Right lobe of liver (tissue), 4 donors: ENCODE results near the gene PDK2.

Experiments
- POLR2A ChIP-seq: fragments of 450-650 bp; IDR thresholded peaks from one replicate; pipeline ENCODE4 v1.6.1; 2017; ENCODE audit warnings: antibody characterized with exemption, mild to moderate bottlenecking
- TF ChIP-seq, protein P1 (sequence below), 4 donors: fragments of 200-600 bp in 3 of 4; fragments of 450-650 bp in 1 of 4; IDR thresholded peaks; one replicate each; pipeline versions ENCODE4 v1.5.1 to v1.8.0; 2016 to 2022; ENCODE audit warnings: antibody characterized with exemption in 4 of 4, mild to moderate bottlenecking in 2 of 4
- donor health status: DM: no; HTN: no; CAD: no.
- donor health status: DM: no; HTN: no; CAD: no.
- donor health status: DM: no; HTN: yes; CAD: no.

GRCh38 chr17:50161023-50161910 lies 66.1 kb downstream of the PDK2 start:
- TF ChIP-seq POLR2A: peak; percentile 18
- TF ChIP-seq, protein P1, sequence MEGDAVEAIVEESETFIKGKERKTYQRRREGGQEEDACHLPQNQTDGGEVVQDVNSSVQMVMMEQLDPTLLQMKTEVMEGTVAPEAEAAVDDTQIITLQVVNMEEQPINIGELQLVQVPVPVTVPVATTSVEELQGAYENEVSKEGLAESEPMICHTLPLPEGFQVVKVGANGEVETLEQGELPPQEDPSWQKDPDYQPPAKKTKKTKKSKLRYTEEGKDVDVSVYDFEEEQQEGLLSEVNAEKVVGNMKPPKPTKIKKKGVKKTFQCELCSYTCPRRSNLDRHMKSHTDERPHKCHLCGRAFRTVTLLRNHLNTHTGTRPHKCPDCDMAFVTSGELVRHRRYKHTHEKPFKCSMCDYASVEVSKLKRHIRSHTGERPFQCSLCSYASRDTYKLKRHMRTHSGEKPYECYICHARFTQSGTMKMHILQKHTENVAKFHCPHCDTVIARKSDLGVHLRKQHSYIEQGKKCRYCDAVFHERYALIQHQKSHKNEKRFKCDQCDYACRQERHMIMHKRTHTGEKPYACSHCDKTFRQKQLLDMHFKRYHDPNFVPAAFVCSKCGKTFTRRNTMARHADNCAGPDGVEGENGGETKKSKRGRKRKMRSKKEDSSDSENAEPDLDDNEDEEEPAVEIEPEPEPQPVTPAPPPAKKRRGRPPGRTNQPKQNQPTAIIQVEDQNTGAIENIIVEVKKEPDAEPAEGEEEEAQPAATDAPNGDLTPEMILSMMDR (IDR thresholded peaks at IDR 0.05): peak; percentile 94 to 97 (median 95)
